Fibroblast of skin of right quadriceps (primary cell): Measurements from ENCODE around the gene OR8G5.
"Not testable (repeated sequence)": the region's sequence is repeated elsewhere in the genome, so short reads cannot be mapped to it uniquely, and the experiment has no call there.

Experiments
- DNase-seq: peaks from one replicate; pipeline ENCODE4 v3.0.0-alpha.2; 2013

OR8G5 gene, protein sequence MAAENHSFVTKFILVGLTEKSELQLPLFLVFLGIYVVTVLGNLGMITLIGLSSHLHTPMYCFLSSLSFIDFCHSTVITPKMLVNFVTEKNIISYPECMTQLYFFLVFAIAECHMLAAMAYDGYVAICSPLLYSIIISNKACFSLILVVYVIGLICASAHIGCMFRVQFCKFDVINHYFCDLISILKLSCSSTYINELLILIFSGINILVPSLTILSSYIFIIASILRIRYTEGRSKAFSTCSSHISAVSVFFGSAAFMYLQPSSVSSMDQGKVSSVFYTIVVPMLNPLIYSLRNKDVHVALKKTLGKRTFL

DNA sequence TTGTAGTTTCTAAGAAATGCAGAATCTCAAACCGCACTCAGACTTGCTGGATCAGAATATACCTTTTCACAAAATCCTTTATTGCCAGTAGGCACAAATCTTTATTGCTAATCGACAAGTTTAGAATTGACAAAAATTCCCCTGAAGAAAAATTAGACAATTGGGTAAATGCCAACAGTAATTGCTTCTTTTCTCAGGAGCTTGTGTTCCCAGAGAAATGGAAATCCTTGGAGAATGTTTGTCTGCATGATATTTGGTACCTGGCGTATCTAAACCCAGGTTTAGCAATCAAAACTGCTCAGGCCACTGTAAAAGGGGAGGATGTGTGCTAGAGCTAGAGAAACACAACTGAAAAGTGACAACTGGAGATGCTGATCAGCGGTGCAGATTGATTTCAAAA, at the start of gene OR8G5:
TSS of gene OR8G5 (plus strand) at position 301 of the 400 bp plus-strand sequence. CDS start 8,556 bp downstream, outside the sequence.
- no peak for DNase-seq

DNA sequence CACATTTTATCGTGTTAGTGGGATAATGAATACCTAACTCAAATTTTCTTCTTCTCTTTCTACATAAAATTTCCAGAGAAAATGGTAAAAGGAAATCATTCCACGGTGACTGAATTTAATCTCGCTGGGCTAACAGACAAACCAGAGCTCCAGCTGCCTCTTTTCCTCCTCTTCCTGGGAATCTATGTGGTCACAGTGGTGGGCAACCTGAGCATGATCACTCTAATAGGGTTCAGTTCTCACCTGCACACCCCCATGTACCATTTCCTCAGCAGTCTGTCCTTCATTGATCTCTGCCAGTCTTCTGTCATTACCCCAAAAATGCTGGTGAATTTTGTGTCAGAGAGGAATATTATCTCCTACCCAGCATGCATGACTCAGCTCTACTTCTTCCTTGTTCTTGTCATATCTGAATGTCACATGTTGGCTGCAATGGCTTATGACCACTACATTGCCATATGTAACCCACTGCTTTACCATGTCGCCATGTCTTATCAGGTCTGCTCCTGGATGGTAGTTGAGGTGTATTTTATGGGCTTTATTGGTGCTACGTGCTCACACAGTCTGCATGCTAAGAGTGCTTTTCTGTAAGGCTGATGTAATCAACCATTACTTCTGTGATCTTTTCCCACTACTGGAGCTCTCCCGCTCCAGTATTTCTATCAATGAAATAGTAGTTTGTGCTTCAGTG, 48.9 kb upstream of the OR8G5 start:
- DNase-seq: no peak

DNA sequence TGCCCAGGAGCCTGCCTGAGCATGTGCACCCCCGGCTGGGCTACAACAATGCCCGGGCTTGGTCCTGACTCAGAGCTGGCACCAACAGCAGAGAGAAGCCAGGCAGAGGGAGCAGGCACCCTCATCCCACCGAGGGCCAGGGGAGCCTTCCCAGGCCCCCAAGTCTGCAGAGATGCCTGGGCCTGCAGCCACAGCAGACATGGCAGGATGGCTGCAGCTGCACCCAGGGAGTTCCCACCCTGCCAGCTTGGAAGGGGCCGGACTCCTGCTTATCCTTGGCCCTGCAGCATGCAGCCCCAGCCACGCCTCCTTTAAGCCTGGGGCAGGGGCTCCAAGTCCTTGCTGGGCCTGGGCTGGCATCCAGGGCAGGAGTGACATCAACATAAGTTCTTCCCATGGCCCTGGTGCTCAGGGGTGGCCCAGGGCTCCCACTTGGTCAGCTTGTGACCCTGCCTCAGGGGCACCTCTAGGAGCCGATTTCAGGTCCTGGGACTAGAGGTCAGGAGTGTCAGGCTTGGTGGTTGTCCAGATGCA, 46.3 kb upstream of the OR8G5 start:
- DNase-seq: no peak

DNA sequence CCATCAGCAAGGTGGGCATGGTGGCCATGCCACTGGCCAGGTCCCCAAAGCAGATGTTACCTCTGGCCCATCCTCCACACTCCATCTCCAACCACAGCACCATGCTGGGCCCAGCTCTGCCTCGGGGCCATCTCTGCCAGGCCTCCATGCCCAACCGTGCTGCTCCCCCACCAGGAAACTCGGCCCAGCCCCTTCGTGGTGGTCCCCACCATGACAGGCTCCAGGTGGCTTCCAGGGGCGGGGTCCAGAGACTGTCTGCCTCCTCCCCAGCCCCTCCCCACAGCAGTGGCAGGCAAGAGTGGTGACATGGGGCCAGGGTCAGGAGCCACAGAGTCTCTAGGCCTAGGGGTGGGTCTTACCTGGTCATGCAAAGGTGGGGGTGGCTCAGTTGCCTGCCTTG, 45.8 kb upstream of the OR8G5 start:
- no peak for DNase-seq

DNA sequence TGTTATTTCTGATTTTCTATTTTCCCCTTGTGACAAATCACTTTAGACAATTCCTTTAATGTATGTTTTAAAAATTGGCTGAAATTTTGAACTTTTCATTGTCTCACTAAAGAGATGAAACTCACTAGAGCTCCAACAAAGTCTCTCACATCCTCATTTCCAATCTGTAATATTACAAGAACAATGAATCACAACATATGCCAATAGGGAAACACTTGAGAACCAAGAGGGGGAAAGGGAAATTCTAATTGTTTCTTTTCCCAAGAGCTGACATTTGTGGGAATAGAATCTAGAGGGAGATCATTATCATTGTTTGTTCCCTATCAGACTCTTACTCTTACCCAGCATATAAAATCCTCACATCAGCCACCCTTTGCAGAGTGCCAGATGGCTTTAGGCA, 44.9 kb upstream of the OR8G5 start:
- DNase-seq: no peak

DNA sequence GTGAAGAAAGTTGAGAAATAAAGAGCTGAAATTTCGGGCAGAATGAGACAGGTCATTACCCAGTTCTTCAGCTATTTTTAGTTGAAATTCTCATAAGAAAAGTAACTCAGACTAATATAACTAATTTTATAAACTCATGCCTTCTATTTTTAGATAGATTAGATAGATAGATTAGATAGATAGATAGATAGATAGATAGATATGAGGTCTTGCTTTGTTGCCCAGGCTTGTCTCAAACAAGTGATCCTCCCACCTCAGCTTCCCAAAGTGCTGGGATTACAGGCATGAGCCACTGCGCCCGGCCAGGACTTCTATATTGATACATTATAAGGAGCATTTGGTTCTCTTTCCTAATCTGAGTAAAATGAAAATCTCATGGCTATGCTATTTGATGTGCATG, 42.1 kb upstream of the OR8G5 start:
- DNase-seq: no peak

DNA sequence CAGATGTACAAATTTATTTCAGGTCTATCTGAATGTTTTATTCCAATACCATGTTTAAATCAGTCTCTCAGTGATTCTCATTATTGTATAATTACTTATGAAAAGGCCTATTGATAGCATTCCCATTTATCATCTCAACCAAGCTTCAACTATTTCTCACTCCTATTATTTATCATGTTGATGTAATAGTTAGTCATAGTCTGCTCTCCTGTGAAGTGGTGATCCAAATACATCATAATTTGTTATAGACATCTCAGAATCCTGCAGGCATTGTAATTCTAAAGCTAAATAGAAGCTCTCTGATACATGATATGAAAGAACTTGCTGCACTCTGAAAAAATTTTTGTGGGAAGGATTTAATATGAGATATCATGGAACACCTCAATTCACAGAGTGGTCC, 37.0 kb upstream of the OR8G5 start:
- no peak for DNase-seq

DNA sequence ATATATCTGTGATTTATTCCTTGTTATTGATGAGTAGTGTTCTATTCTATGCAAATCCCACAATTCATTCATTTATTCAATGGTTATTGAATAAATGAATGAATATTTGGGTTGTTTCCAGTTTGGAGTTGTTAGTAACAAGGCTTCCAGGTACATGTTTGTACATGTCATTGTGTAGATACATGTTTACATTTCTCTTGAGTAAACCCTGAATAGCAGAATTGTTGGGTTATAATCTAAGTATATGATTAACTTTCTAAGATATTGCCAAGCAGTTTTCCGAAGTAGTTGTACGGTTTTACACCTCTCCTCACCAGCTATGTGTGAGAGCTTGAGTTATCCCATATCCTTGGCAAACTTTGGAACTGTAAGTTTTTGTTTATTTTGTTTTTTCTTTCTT, 33.8 kb upstream of the OR8G5 start:
- DNase-seq: no peak

DNA sequence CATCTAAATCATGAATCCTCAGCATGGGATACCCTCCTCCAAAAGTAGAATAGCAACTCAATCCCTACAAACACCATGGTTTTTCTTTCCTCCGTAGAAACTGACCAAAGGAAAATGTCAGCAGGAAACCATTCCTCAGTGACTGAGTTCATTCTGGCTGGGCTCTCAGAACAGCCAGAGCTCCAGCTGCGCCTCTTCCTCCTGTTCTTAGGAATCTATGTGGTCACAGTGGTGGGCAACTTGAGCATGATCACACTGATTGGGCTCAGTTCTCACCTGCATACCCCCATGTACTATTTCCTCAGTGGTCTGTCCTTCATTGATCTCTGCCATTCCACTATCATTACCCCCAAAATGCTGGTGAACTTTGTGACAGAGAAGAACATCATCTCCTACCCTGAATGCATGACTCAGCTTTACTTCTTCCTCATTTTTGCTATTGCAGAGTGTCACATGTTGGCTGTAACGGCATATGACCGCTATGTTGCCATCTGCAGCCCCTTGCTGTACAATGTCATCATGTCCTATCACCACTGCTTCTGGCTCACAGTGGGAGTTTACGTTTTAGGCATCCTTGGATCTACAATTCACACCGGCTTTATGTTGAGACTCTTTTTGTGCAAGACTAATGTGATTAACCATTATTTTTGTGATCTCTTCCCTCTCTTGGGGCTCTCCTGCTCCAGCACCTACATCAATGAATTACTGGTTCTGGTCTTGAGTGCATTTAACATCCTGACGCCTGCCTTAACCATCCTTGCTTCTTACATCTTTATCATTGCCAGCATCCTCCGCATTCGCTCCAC, 31.4 kb upstream of the OR8G5 start:
- not testable (repeated sequence) for DNase-seq

DNA sequence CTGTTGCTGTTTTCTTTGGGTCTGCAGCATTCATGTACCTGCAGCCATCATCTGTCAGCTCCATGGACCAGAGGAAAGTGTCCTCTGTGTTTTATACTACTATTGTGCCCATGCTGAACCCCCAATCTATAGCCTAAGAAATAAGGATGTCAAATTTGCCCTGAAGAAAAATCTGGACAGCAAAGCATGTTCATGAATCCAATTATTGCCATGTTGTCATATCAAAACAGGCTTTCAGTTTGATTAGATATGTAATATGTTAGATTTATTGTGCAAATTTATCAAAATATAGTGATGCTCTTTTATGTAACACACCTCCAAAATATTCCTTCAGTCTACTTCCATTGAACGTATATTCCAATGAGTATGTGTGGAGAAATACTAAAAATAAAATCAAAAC, 30.7 kb upstream of the OR8G5 start:
- no peak for DNase-seq

DNA sequence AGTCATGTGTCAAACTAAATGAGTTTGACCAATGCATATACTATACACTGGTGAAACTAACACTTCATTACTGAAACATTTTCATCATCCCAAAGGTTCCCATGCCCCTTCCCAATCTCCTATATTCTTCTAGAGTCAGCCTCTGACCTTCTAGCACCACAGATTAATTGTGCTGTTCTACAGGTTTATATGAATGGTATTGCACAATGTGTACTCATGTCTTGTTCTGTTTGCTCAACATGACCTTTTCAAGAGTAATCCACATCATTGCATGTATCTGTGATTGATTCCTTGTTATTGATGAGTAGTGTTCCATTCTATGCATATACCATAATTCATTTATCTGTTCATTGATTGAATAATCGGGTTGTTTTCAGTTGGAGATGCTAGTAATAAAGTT, 22.8 kb upstream of the OR8G5 start:
- DNase-seq: no peak

DNA sequence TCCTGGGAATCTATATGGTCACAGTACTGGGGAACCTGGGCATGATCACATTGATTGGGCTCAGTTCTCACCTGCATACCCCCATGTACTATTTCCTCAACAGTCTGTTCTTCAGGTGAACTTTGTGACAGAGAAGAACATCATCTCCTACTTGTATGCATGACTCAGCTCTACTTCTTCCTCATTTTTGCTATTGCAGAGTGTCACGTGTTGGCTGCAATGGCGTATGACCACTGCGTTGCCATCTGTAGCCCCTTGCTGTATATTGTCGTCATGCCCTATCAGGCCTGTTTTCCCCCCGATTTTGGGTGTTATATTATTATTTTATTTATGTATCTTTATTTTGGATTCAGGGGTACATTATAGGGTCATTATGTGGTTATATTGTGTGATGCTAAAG, 17.7 kb upstream of the OR8G5 start:
- no peak for DNase-seq

DNA sequence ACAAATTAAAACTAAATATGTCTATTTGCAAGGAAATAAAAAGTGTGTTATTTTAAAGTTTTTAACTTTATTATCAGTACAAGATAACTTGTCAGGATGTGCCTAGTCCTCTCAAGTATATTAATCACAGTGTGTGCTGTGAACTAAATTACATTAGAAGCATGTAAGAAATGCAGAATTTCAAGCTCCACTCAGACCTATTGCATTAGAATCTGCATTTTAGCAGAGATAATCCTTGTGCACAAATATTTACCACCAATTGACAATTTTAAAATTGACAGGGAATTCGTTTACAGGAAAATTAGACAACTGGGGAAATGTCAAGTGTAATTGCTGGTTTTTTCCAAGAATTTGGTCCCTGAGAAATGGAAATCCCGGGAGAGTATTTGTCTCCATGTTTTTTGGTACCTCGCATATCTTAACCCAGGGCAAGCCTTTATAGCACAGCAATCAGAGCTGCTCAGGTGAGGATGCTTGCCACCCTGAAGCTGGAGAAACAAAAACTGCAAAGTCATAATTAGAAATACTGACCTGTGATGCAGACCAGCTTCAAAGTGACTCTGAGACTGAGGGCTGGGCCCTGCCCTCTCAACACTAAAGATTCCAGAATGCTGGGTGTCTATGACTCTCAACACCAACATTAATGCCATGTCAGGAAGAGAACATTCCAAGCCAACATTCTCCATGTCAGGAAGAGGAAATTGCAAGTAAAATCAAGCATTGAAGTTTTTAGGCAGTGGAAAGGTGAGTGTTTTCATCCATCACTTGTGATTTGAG, 15.4 kb upstream of the OR8G5 start, which contains the start of gene OR8G1:
TSS of gene OR8G1 (plus strand) at position 475 of the 777 bp plus-strand sequence. CDS start 8,581 bp downstream, outside the sequence.
- DNase-seq: no peak

DNA sequence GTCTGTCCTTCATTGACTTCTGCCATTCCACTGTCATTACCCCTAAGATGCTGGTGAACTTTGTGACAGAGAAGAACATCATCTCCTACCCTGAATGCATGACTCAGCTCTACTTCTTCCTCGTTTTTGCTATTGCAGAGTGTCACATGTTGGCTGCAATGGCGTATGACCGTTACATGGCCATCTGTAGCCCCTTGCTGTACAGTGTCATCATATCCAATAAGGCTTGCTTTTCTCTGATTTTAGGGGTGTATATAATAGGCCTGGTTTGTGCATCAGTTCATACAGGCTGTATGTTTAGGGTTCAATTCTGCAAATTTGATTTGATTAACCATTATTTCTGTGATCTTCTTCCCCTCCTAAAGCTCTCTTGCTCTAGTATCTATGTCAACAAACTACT, 6.3 kb upstream of the OR8G5 start:
- DNase-seq: not testable (repeated sequence)

DNA sequence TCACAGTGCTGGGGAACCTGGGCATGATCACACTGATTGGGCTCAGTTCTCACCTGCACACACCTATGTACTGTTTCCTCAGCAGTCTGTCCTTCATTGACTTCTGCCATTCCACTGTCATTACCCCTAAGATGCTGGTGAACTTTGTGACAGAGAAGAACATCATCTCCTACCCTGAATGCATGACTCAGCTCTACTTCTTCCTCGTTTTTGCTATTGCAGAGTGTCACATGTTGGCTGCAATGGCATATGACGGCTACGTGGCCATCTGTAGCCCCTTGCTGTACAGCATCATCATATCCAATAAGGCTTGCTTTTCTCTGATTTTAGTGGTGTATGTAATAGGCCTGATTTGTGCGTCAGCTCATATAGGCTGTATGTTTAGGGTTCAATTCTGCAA, 8.9 kb downstream of the OR8G5 start:
- DNase-seq: not testable (repeated sequence)

DNA sequence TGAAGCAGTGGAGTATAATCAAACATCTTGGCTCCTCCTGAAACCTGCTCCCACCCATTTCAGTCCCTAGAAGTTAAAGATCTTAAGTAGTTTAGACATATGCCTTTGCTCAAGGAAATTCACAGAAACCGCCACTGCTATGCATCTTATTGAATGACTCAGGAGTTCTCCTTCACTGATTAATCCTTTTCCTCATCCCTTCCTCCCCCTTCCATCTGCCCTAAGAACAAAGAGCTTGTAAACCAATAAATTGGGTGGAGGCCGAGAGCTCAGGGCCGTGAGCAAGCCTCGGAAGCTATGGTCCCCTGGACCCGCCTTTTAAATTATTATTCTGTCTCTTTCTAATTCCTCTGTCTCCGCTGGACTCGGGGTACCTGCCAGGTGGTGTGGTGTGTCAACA, 14.7 kb downstream of the OR8G5 start:
- DNase-seq: peak; percentile 18

DNA sequence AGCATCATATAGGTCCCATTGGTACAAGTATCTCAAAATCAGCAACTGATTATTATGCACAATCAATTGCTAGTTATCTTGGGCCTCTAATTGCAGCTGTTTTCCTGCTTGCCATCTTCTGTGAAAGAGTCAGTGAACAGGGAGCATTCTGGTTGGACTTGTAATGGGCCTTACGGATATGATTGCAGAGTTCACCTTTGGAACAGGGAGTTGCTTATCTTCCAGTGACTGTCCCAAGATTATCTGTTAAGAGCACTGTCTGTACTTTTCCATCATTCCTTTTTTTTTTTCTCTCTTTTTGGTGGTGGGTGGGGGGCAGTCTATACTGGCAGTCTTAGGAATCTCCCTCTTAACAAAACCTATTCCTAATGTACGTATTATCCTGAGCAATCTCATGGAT, 17.8 kb downstream of the OR8G5 start:
- DNase-seq: no peak

DNA sequence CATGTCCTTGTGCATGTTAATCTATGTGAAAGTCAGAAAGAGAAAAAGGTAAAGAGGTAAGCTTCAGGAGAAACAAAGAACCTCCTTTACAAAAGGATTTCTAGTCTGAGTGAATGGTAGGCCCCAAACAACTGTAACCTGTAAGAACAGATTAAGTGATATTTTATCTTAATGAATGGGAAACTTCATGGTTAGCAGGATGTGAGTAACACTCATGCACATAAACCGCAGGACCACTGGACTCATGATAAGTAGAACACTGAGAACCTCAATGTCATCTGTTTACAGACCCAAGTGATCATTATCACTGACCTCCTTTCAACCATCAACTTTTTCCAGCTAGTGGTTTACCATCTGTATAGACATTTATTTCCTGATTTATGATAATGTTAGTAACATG, 19.9 kb downstream of the OR8G5 start:
- peak; percentile 40 for DNase-seq

DNA sequence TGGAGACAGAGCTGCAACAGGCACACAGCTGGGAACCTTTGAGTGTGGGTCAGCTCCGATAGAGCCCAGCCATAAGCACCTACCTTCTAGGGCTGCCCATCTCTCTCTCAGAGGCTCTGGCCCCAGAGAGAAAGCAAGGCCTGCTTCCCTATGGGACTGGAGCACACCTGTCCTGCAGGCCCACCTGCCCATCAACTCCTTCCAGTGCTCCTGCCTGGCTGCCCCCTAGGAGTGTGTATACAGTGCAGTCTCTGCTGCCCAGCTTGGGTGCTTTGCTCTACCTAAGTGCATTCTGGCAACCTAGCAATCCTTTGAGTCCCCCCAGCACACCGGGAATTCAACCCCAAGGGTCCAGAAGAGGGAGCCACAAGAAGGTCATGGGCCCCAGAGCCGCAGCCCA, 21.0 kb downstream of the OR8G5 start:
- no peak for DNase-seq

DNA sequence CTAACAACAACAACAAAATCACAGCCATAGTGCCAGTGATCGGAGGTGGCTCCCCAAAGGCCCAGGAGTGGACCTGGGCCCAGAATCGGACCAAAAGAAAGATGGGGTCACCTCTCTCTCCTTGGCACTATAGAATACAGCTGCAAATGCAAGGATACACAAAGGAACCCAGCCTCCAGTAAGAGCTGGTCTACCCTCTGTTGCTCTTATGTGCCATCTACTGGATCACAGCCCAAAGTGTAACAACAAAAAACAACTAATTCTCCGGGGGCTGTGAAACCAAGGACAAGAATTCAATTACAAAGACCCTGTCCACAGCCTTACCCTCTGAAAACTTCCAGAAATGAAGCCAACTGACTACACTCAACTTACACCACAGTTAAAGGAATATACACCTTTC, 21.6 kb downstream of the OR8G5 start:
- no peak for DNase-seq

DNA sequence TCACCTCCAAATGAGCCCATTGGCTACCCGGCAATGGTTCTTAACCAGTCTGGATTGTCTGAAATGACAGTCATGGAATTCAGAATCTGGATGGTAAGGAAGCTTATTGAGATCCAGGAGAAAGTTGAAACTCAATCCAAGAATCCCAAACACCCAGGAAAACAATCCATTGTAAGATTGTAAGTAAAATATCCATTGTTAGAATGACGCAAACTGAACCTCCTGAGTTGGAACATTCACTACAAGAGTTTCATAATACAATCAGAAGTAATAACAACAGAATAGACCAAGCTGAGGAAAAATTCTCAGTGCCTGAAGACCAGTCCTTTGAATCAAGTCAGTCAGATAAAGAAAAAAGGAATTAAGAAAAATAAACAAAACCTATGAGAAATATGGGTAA, 22.1 kb downstream of the OR8G5 start:
- DNase-seq: no peak

DNA sequence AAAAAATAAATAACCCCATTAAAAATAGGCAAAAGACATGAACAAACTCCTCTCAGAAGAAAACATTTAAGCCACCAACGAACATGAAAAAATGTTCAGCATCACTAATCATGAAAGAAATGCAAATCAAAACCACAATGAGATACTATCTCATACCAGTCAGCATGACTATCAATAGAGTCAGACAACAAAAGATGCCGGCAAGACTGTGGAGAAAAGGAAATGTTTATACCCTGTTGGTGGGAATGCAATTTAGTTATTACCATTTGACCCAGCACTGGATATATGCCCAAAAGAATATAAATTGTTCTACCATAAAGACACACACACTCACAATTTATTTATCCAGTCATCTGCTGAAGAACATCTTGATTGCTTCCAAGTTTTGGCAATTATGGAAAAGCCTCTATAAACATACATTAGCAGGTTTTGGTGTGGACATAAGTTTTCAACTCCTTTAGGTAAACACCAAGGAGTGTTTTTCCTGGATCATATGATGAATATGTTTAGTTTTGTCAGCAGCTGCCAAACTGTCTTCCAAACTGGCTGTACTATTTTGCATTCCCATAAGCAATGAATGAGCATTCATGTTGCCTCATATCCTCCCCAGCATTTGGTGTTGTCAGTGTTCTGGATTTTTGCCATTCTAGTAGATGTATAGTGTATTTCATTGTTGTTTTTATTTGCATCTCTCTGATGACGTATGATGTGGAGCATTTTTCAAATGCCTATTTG, 29.6 kb downstream of the OR8G5 start:
- DNase-seq: peak; percentile 89
